Cardiac septum (tissue), 1 donor: Measurements from ENCODE around the gene GRM7. TPM values are rescaled to one million over a fixed set of nuclear protein-coding genes. Genes with fewer than 3 reads are reported as not detected.

Experiments
- DNase-seq: peaks from one replicate; pipeline ENCODE4 v3.0.0-alpha.2; 2020; ENCODE audit warnings: low spot score
- intact Hi-C: fragments of 100-400 bp; cut with DNase I; formaldehyde crosslinking; loops from one replicate; pipeline ENCODE4 v1.14.0; 2022
- total RNA-seq: library from RNA; stranded (reverse); fragmentation: NEBNext Ultra II Directional; extraction: Animal tissue kit (Norgen Biotek cat#: 25700); gene quantifications from one replicate; pipeline ENCODE4 v1.2.1, GENCODE V29; 2021
- donor health status: DM: no; HTN: no; CAD: no.

The GRM7 gene
- total RNA-seq, 1 donor from 2014 or later, result not detected

- no peak for DNase-seq
- intact Hi-C loops, result no loop called here
These were observed 234.2 kb downstream of the GRM7 start for GRCh38 chr3:7095116-7095515.

- intact Hi-C loops, result no loop called here
- DNase-seq, result no peak
These were observed 239.2 kb downstream of the GRM7 start for GRCh38 chr3:7100136-7100535.

GRCh38 chr3:7106635-7107034 is 245.7 kb downstream of the GRM7 start:
- no peak for DNase-seq
- intact Hi-C loops, result no loop called here

GRCh38 chr3:7112523-7113056 is 251.7 kb downstream of the GRM7 start:
- DNase-seq, result no peak
- intact Hi-C loops, result no loop called here

- intact Hi-C loops, result no loop called here
These were observed 283.9 kb downstream of the GRM7 start for GRCh38 chr3:7144697-7145308.

GRCh38 chr3:7146529-7146928 is 285.6 kb downstream of the GRM7 start:
- intact Hi-C loops, result no loop called here
- DNase-seq, result no peak

More at GRCh38 chr3:7144697-7145308, 283.9 kb downstream of the GRM7 start:
- DNase-seq, result no peak

- intact Hi-C loops, result no loop called here
- no peak for DNase-seq
These were observed 297.6 kb downstream of the GRM7 start for GRCh38 chr3:7158516-7158915.

GRCh38 chr3:7160689-7161088 is 299.8 kb downstream of the GRM7 start:
- no peak for DNase-seq
- intact Hi-C loops, result loop anchor here (10.0 kb wide), 1 partner anchor 134 kb away; no protein-coding TSS in a partner anchor

GRCh38 chr3:7166460-7166859 is 305.5 kb downstream of the GRM7 start:
- intact Hi-C loops, result loop anchor here (10.0 kb wide), 1 partner anchor 128 kb away; no protein-coding TSS in a partner anchor
- peak; percentile 75 for DNase-seq

- intact Hi-C loops, result no loop called here
These were observed 310.6 kb downstream of the GRM7 start for GRCh38 chr3:7171493-7171892.

GRCh38 chr3:7172996-7173395 is 312.1 kb downstream of the GRM7 start:
- intact Hi-C loops, result no loop called here
- DNase-seq, result no peak

More at GRCh38 chr3:7171493-7171892, 310.6 kb downstream of the GRM7 start:
- DNase-seq, result no peak

- intact Hi-C loops, result no loop called here
- no peak for DNase-seq
These were observed 327.6 kb downstream of the GRM7 start for GRCh38 chr3:7188551-7188950.

- DNase-seq, result no peak
- intact Hi-C loops, result no loop called here
These were observed 329.2 kb downstream of the GRM7 start for GRCh38 chr3:7190095-7190494.

- intact Hi-C loops, result no loop called here
- no peak for DNase-seq
These were observed 332.4 kb downstream of the GRM7 start for GRCh38 chr3:7193269-7193668.

GRCh38 chr3:7194071-7194835 is 333.3 kb downstream of the GRM7 start:
- intact Hi-C loops, result no loop called here
- DNase-seq, result no peak

GRCh38 chr3:7195934-7196333 is 335.0 kb downstream of the GRM7 start:
- intact Hi-C loops, result no loop called here
- DNase-seq, result no peak

- intact Hi-C loops, result no loop called here
These were observed 340.9 kb downstream of the GRM7 start for GRCh38 chr3:7201784-7202183.

GRCh38 chr3:7203969-7204847 is 343.3 kb downstream of the GRM7 start:
- intact Hi-C loops, result no loop called here
- no peak for DNase-seq

More at GRCh38 chr3:7201784-7202183, 340.9 kb downstream of the GRM7 start:
- DNase-seq, result no peak

- intact Hi-C loops, result no loop called here
- no peak for DNase-seq
These were observed 343.9 kb downstream of the GRM7 start for GRCh38 chr3:7204848-7205156.

GRCh38 chr3:7205535-7205934 is 344.6 kb downstream of the GRM7 start:
- intact Hi-C loops, result no loop called here

More at GRCh38 chr3:7205535-7205934, 344.6 kb downstream of the GRM7 start:
- DNase-seq, result no peak
